ENCODE measurements around the gene SOHLH1.

DNA sequence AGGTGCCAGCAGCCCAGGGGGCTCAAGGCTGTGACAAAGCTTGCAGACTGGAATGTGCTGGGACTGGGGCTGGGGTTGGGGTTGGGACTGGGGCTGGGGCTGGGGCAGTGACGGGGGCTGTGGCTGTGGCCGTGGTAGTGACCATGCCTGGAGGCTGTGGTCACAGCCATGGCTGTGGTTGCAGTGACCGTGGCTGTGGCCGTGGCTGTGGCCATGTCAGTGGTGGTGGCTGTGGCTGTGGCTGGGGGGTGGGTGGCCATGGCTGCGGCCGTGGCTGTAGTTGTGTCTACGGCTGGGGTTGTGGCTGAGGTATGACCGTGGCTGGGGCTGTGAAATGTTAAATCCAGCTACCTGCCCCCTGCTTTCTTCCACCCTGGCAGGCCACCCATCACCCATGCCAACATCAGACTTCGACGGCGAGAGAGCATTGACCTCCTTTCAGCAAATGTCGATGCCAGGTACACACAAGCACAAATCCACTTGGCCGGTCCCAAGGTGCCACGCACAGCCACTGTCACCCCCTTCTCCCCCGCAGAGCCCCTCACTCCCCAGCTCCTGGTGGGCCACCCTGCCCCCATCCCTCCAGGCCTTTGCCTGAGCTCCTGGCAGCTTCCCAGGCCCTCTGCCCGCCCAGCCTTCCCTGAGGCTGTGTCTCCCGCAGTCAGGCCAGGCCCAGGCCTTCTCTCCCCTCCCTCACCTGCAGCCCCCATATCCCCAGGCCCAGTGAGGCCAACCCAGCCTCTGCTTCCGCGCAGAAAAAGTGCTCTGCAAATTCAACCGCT lies 20.9 kb downstream of the SOHLH1 start:
- TF ChIP-seq, protein P1, sequence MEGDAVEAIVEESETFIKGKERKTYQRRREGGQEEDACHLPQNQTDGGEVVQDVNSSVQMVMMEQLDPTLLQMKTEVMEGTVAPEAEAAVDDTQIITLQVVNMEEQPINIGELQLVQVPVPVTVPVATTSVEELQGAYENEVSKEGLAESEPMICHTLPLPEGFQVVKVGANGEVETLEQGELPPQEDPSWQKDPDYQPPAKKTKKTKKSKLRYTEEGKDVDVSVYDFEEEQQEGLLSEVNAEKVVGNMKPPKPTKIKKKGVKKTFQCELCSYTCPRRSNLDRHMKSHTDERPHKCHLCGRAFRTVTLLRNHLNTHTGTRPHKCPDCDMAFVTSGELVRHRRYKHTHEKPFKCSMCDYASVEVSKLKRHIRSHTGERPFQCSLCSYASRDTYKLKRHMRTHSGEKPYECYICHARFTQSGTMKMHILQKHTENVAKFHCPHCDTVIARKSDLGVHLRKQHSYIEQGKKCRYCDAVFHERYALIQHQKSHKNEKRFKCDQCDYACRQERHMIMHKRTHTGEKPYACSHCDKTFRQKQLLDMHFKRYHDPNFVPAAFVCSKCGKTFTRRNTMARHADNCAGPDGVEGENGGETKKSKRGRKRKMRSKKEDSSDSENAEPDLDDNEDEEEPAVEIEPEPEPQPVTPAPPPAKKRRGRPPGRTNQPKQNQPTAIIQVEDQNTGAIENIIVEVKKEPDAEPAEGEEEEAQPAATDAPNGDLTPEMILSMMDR (IDR thresholded peaks at IDR 0.05): no peak
- TF ChIP-seq POLR2A (IDR thresholded peaks at IDR 0.05): no peak

Measured in esophagus squamous epithelium (tissue), 4 donors.